OCI-LY3 (cell line): ENCODE measurements around the gene CERS6.

Source experiments
- EZH2phosphoT487 ChIP-seq: fragments of 200-600 bp; shearing (Covaris generic); IDR thresholded peaks from 2 replicates; pipeline ENCODE4 v1.6.1; 2018; ENCODE audit warnings: antibody characterized with exemption, mixed run types, low read depth
- TF ChIP-seq, protein P1 (sequence below): fragments of 200-600, 300-600 bp; sonication (generic); IDR thresholded peaks from 2 replicates; pipeline ENCODE4 v1.5.1; 2014; ENCODE audit warnings: antibody characterized with exemption, low read length, low read depth

DNA sequence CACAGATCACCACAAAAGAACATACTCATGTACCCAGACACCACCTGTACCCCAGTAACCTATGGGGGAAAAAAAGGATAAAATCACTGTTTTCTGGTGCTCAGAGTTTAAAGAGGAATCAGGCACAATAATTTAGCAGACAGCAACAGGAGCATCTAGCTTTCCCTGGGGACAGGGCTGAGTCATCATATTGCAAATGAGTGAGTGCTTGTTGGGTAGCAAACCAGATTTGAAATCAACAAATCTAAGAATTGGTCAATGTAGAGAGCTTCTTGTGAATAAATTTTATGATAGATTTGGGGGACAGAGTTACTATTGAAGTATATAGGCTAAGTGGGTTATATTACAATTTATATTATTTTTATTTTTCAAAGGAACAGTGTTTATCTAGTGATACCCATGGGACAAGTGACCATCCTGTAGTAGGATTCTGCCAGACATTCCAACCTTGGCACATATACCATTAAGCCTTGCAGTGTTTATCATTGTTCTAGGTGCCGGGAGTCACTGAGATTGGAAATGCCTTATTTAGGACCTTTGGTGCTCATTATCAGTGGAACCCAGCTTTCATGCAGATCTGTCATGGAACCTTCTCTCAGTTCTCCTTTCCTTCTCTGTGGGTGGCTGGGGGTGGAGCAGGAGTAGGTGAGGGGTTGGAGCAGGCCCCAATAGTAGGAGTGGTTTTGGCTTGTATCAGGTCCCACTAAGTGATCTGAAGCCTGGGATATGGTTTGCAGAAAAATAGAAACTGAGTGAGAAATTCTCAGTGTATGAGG, 117.2 kb downstream of the CERS6 start:
- TF ChIP-seq, protein P1, sequence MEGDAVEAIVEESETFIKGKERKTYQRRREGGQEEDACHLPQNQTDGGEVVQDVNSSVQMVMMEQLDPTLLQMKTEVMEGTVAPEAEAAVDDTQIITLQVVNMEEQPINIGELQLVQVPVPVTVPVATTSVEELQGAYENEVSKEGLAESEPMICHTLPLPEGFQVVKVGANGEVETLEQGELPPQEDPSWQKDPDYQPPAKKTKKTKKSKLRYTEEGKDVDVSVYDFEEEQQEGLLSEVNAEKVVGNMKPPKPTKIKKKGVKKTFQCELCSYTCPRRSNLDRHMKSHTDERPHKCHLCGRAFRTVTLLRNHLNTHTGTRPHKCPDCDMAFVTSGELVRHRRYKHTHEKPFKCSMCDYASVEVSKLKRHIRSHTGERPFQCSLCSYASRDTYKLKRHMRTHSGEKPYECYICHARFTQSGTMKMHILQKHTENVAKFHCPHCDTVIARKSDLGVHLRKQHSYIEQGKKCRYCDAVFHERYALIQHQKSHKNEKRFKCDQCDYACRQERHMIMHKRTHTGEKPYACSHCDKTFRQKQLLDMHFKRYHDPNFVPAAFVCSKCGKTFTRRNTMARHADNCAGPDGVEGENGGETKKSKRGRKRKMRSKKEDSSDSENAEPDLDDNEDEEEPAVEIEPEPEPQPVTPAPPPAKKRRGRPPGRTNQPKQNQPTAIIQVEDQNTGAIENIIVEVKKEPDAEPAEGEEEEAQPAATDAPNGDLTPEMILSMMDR = no peak
- TF ChIP-seq EZH2phosphoT487 = no peak
